GM12878 (cell line): ENCODE measurements around the gene FAM110A. TPM values are rescaled to one million over a fixed set of nuclear protein-coding genes. Genes with fewer than 3 reads are reported as not detected.

Experiments used
- CHD4 ChIP-seq: fragments of 200-600 bp; sonication (generic); IDR thresholded peaks from 2 replicates; pipeline ENCODE4 v1.6.1; 2016; ENCODE audit warnings: mild to moderate bottlenecking
- HSF1 ChIP-seq: fragments of 150-350 bp; IDR thresholded peaks from 2 replicates; pipeline ENCODE4 v1.6.1; 2014; ENCODE audit warnings: mild to moderate bottlenecking, low read depth, low read length
- MXI1 ChIP-seq: fragments of 150-350 bp; IDR thresholded peaks from 2 replicates; pipeline ENCODE4 v1.6.1; 2011; ENCODE audit warnings: low read depth, mild to moderate bottlenecking, inconsistent platforms, low read length, improper control_type of control experiment
- MYB ChIP-seq: fragments of 150-350 bp; IDR thresholded peaks from 2 replicates; pipeline ENCODE4 v1.6.1; 2014; ENCODE audit warnings: mild to moderate bottlenecking, low read depth, low read length, borderline replicate concordance
- NFYB ChIP-seq: IDR thresholded peaks from 2 replicates; pipeline ENCODE4 v1.6.1; 2011; ENCODE audit warnings: low read depth, mild to moderate bottlenecking, low read length, improper control_type of control experiment, moderate library complexity; ENCODE audit not compliant: insufficient read depth
- NR2F1 ChIP-seq: fragments of 450-650 bp; conservative IDR thresholded peaks from 2 replicates; pipeline ENCODE4 v1.6.1; 2017; ENCODE audit warnings: mild to moderate bottlenecking
- PAX8 ChIP-seq: fragments of 450-650 bp; IDR thresholded peaks from 2 replicates; pipeline ENCODE4 v1.6.1; 2017; ENCODE audit warnings: mild to moderate bottlenecking, moderate library complexity
- PML ChIP-seq: IDR thresholded peaks from 2 replicates; pipeline ENCODE4 v1.6.1; 2012; ENCODE audit warnings: low read length, inconsistent platforms
- RAD21 ChIP-seq: IDR thresholded peaks from 2 replicates; pipeline ENCODE4 v1.6.1; 2011; ENCODE audit warnings: mild to moderate bottlenecking, low read depth, low read length, moderate library complexity; ENCODE audit not compliant: insufficient read depth
- REST ChIP-seq: IDR thresholded peaks from 2 replicates; pipeline ENCODE4 v1.6.1; 2012; ENCODE audit warnings: mild to moderate bottlenecking, low read depth, low read length
- RUNX3 ChIP-seq: IDR thresholded peaks from 2 replicates; pipeline ENCODE4 v1.6.1; 2012; ENCODE audit warnings: low read length, inconsistent platforms
- polyA plus RNA-seq, 11 experiments: library from polyadenylated mRNA; depleted of rRNA in 4 of 11; unstranded in 6 of 11; stranded (reverse) in 5 of 11; fragments of >200 nt; fragmentation: Nextera tagmentation in 4 of 11; fragmentation: Illumina TruSeq in 1 of 11; extraction: Ambion mirVana in 4 of 11; extraction: Trizol in 1 of 11; gene quantifications; 1 replicate in 1 of 11; 2 replicates in 10 of 11; pipeline versions ENCODE4 v1.2.1 to v1.2.3, GENCODE V29; 2011 to 2016; ENCODE audit warnings: inconsistent platforms in 2 of 11, missing spikeins in 2 of 11, low read depth in 1 of 11
- total RNA-seq, 4 experiments: library from RNA; depleted of rRNA in 3 of 4; stranded (reverse); fragments of >200 nt in 3 of 4; fragmentation: Illumina TruSeq in 1 of 4; extraction: Trizol in 1 of 4; gene quantifications; 2 replicates each; pipeline versions ENCODE4 v1.2.1 to v1.2.3, GENCODE V29; 2013 to 2021
- TF ChIP-seq, protein P1 (sequence below): fragments of 450-650 bp; IDR thresholded peaks from 2 replicates; pipeline ENCODE4 v1.6.1; 2018; ENCODE audit warnings: borderline replicate concordance, mild to moderate bottlenecking; ENCODE audit not compliant: partially characterized antibody
- TF ChIP-seq, protein P2 (sequence below): IDR thresholded peaks from 2 replicates; pipeline ENCODE4 v1.6.1; 2012; ENCODE audit warnings: improper control_type of control experiment, low read depth, low read length; ENCODE audit not compliant: insufficient replicate concordance
- TF ChIP-seq, protein P3 (sequence below): IDR thresholded peaks from 2 replicates; pipeline ENCODE4 v1.6.1; 2012; ENCODE audit warnings: low read depth, low read length, improper control_type of control experiment

The FAM110A gene
- total and polyA plus RNA-seq, 10 of the 15 experiments (the other 5 are each of a cell fraction or from before 2014, with no cell fraction given): 1.1 to 14.8 (median 7.4) TPM

DNA sequence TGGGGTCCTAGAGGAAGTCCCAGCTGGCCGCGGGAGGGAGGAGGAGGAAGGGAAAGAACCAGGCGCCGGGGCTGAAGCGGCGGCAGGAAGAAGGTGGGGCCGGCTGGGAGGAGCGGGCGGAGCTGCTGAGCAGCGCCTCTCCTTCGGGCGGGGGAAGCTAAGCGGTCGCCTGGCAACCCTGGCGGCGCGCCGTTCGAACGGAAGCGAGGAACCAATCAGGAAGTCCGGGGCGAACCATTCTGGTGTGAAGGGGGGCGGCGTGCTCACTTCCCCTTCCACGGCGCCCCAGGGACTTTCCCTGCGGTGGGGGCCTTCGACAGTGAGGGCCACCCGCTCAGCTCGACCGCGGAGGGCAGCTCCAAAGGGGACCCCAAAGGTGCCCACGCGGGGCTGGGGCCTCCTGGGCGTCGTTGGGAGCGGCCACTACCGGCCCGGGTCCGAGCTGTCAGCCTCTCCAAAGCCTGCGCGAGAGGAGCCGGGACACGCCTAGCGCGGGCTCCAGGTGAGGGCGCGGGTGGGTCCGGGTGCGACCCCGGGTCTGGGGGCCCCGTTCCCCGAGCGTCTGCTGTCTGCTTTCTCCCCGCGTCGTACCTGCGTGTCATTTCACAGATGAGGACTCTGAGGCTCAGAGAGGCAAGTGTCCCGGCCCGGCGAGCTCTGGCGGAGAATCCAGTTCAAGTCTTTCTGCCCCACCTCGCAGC is at the start of gene FAM110A (continued):
- TF ChIP-seq, protein P1, sequence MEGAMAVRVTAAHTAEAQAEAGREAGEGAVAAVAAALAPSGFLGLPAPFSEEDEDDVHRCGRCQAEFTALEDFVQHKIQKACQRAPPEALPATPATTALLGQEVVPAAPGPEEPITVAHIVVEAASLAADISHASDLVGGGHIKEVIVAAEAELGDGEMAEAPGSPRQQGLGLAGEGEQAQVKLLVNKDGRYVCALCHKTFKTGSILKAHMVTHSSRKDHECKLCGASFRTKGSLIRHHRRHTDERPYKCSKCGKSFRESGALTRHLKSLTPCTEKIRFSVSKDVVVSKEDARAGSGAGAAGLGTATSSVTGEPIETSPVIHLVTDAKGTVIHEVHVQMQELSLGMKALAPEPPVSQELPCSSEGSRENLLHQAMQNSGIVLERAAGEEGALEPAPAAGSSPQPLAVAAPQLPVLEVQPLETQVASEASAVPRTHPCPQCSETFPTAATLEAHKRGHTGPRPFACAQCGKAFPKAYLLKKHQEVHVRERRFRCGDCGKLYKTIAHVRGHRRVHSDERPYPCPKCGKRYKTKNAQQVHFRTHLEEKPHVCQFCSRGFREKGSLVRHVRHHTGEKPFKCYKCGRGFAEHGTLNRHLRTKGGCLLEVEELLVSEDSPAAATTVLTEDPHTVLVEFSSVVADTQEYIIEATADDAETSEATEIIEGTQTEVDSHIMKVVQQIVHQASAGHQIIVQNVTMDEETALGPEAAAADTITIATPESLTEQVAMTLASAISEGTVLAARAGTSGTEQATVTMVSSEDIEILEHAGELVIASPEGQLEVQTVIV: peak; percentile 80
- 0 out of 2 replicates have a peak, but pooled peaks have one; percentile 37 for TF ChIP-seq PML
- peak; percentile 93 for TF ChIP-seq MXI1
- no peak for TF ChIP-seq CHD4
- TF ChIP-seq MYB: no peak
- TF ChIP-seq, protein P2, sequence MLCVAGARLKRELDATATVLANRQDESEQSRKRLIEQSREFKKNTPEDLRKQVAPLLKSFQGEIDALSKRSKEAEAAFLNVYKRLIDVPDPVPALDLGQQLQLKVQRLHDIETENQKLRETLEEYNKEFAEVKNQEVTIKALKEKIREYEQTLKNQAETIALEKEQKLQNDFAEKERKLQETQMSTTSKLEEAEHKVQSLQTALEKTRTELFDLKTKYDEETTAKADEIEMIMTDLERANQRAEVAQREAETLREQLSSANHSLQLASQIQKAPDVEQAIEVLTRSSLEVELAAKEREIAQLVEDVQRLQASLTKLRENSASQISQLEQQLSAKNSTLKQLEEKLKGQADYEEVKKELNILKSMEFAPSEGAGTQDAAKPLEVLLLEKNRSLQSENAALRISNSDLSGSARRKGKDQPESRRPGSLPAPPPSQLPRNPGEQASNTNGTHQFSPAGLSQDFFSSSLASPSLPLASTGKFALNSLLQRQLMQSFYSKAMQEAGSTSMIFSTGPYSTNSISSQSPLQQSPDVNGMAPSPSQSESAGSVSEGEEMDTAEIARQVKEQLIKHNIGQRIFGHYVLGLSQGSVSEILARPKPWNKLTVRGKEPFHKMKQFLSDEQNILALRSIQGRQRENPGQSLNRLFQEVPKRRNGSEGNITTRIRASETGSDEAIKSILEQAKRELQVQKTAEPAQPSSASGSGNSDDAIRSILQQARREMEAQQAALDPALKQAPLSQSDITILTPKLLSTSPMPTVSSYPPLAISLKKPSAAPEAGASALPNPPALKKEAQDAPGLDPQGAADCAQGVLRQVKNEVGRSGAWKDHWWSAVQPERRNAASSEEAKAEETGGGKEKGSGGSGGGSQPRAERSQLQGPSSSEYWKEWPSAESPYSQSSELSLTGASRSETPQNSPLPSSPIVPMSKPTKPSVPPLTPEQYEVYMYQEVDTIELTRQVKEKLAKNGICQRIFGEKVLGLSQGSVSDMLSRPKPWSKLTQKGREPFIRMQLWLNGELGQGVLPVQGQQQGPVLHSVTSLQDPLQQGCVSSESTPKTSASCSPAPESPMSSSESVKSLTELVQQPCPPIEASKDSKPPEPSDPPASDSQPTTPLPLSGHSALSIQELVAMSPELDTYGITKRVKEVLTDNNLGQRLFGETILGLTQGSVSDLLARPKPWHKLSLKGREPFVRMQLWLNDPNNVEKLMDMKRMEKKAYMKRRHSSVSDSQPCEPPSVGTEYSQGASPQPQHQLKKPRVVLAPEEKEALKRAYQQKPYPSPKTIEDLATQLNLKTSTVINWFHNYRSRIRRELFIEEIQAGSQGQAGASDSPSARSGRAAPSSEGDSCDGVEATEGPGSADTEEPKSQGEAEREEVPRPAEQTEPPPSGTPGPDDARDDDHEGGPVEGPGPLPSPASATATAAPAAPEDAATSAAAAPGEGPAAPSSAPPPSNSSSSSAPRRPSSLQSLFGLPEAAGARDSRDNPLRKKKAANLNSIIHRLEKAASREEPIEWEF: no peak
- peak; percentile 96 for TF ChIP-seq NFYB
- TF ChIP-seq PAX8: no peak
- TF ChIP-seq REST: no peak
- no peak for TF ChIP-seq RAD21
- peak; percentile 59; the same call in 1 of the 2 replicates for TF ChIP-seq NR2F1
- TF ChIP-seq HSF1: no peak
- TF ChIP-seq RUNX3: peak; percentile 81
- TF ChIP-seq, protein P3, sequence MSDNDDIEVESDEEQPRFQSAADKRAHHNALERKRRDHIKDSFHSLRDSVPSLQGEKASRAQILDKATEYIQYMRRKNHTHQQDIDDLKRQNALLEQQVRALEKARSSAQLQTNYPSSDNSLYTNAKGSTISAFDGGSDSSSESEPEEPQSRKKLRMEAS: 0 out of 2 replicates have a peak, but pooled peaks have one; percentile 49
